ES-I3 (cell line): ENCODE data around the gene CNOT4.

Source experiments
- H3K36me3 ChIP-seq: 2 replicates; pipeline ENCODE4 v1.6.1; 2013; ENCODE audit warnings: mild to moderate bottlenecking, low read length, control low read depth, moderate library complexity; ENCODE audit not compliant: insufficient read depth
- H3K4me1 ChIP-seq: 2 replicates; pipeline ENCODE4 v1.6.1; 2013; ENCODE audit warnings: mild to moderate bottlenecking, control low read depth, low read length; ENCODE audit not compliant: insufficient read depth
- H3K9ac ChIP-seq: 2 replicates; pipeline ENCODE4 v1.6.1; 2013; ENCODE audit warnings: low read depth, mild to moderate bottlenecking, low read length, moderate library complexity
- H3K9me3 ChIP-seq: 2 replicates; pipeline ENCODE4 v1.6.1; 2013; ENCODE audit warnings: mild to moderate bottlenecking, low read length, moderate library complexity; ENCODE audit not compliant: control insufficient read depth, insufficient read depth

CNOT4 gene

DNA sequence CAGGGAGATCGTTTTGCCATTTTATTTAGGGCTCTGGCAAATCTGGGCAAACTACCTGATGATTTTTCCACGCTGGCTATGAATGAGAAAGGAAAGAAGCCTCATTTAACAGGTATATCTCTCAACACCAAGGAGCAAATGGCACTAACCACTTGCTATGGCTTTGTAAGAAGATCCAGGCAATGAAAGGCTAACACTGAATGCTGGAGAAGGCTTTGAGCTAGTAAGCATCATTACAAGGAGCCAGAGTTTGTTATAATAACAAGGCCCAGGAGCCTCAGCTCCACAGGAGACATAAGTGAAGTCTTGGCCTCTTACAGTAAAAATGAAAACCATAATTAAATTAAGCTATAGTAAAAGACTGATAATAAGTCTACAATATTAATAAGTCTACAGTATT, 123.1 kb downstream of the CNOT4 start:
- peaks cover 21% of the 10 kb centered on the region; the same call in 1 of the 2 replicates for H3K4me1 ChIP-seq
- no peaks in the 10 kb centered on the region for H3K36me3 ChIP-seq
- no peak overlapping the region for H3K9ac ChIP-seq
- H3K9me3 ChIP-seq = no peaks in the 10 kb centered on the region

DNA sequence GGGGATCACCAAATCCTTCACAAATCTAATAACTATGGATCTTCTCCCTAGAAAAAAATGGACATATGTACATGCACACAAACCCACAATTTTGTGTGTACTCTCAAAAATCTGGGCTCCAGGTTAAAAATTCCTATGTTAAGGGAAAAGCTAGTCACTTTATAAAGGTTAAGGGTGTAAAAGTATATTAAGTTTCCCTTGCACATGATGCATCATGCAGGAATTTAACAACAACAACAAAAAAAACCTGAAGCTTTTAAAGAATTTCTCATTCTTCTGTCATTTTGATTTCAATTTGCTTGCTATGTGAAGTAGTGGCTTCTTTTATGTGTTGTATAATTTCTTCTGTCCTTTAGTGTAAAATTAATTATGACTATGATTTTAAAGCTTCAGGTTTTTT, 123.7 kb downstream of the CNOT4 start:
- Histone ChIP-seq H3K4me1 (peaks cover 27% of the 10 kb centered on the region; the same call in 1 of the 2 replicates), H3K9ac (no peak overlapping the region), H3K36me3 (no peaks in the 10 kb centered on the region), H3K9me3 (no peaks in the 10 kb centered on the region)

DNA sequence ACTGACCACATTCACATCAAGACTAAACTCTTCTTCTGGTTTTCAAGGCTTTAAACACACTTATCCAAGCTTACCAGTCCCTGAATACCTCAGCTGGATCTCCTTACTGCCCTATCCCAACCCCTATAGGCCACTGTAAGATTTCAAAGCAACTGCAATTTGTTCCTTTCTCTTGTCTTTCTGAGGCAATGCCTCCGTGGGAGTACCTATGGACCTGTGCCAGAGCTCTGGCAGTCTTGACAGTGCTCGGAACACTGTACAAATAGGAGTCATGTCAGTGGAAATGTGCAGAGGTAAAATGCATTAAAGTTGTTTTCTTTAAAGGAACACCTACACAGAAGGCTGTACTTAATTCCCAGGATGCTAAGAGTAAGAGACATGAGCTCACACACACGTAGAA, 124.7 kb downstream of the CNOT4 start:
- H3K4me1 ChIP-seq = peaks cover 32% of the 10 kb centered on the region; the same call in 1 of the 2 replicates
- no peaks in the 10 kb centered on the region for H3K36me3 ChIP-seq
- H3K9me3 ChIP-seq = no peaks in the 10 kb centered on the region
- H3K9ac ChIP-seq = no peak overlapping the region

DNA sequence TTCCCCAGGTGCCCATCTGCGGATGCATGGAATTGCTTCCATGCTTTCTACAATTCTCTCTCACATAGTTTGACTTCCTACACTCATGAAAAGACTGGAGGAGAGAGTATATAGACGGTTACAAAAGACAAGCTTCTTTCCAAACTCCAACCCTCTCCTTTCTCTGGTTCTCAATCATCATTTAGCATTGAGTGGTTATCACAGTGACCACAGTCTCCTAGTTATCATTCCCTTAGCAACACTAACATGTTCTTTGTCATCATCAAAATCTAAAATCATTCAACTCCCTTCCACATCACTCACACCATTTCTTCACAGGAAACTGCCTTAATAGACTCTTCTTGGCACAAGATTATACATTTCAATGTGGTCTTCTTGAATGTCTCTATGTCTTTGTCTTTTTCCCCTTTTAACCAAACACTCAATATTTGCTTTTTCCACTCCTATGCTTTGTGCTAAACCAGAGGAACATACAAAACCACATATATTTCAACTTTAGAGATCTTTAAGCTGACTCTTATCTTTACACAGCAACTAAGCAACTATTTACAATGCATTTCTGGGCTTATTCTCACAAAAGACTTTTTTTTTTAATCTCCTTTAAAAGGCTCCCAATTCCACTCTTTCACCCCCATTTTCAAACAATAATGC, 126.3 kb downstream of the CNOT4 start:
- Histone ChIP-seq H3K4me1 (peaks cover 30% of the 10 kb centered on the region; the same call in 1 of the 2 replicates), H3K9ac (no peak overlapping the region), H3K36me3 (no peaks in the 10 kb centered on the region), H3K9me3 (no peaks in the 10 kb centered on the region)

DNA sequence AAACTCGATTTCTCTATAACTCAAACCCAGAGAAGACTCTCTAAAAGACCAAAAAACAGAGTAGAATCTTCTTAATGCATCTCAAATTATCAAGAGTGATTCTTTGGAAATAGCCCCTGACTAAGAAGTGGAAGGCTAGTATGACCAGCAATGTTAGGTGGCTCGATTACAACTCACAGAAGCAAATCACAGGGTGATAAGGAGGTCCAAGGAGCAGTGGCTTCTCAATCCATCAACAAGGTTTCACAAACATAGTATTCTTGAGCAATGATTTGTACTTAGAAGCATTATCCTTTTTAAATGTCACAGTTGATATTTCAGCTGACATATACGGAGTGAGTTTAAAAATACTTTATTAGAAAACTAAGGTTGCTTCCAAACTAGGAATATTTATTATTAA, 127.7 kb downstream of the CNOT4 start:
- Histone ChIP-seq H3K9ac (no peak overlapping the region), H3K9me3 (no peaks in the 10 kb centered on the region), H3K4me1 (peaks cover 20% of the 10 kb centered on the region; the same call in 1 of the 2 replicates), H3K36me3 (no peaks in the 10 kb centered on the region)

DNA sequence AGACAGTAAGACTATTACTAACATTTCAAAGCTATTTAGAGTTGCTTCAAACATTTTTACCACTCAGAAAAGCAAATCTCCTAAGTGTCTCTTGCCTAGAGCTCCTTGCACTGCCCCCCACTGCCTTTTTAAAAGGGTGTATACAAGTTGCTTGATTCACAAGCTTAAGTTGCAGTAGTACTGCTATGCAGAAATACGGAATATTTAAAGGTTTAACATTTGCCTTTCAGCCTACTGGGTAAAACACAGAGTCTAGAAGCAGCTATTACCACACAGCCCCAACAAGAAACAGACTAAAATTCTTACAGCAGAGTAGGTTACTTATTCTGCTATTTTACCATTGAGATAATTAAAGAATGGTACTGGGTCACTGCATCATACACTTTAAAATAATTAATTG, 128.5 kb downstream of the CNOT4 start:
- no peaks in the 10 kb centered on the region for H3K36me3 ChIP-seq
- peaks cover 12% of the 10 kb centered on the region; the same call in 1 of the 2 replicates for H3K4me1 ChIP-seq
- no peaks in the 10 kb centered on the region for H3K9me3 ChIP-seq
- H3K9ac ChIP-seq = no peak overlapping the region

DNA sequence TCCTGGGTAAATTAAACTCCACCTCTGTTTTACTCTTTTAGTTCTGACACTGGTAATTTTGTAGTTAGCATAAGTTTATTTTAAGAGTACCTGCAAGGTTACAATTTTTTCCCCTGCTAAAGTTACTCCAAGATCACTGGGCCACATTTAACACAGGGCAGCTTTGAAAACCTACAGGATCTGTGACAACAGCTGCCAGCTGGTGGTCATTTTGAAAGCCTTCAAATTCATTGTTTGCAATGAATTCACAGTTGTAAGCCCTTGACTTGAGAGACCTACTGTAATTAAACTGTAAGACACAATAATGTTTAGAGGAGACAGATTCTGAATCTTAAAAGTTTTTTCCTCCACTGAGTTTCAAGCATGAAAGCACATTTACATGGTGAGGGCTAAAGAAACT, 129.6 kb downstream of the CNOT4 start:
- Histone ChIP-seq H3K4me1 (peaks cover 12% of the 10 kb centered on the region; the same call in 1 of the 2 replicates), H3K36me3 (no peaks in the 10 kb centered on the region), H3K9me3 (no peaks in the 10 kb centered on the region), H3K9ac (no peak overlapping the region)

DNA sequence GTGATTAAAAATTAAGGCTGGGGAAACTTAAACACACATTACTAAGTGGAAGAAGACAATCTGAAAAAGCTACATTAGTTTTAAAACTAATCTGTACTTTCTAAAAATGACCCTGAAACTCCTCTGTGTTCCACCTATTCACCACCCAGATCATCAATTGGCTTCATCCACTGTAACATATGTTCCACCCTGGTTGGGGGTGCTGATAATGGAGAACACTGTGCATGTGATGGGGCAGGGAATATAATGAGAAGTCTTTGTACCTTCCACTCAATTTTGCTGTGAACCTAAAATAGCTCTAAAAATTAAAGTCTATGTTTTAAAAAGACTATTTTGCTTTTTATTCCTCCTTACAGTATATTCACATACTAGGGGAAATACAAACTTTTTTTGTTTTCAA, 132.7 kb downstream of the CNOT4 start:
- Histone ChIP-seq H3K9me3 (no peaks in the 10 kb centered on the region), H3K4me1 (peaks cover 12% of the 10 kb centered on the region; the same call in 1 of the 2 replicates), H3K36me3 (no peaks in the 10 kb centered on the region), H3K9ac (no peak overlapping the region)

DNA sequence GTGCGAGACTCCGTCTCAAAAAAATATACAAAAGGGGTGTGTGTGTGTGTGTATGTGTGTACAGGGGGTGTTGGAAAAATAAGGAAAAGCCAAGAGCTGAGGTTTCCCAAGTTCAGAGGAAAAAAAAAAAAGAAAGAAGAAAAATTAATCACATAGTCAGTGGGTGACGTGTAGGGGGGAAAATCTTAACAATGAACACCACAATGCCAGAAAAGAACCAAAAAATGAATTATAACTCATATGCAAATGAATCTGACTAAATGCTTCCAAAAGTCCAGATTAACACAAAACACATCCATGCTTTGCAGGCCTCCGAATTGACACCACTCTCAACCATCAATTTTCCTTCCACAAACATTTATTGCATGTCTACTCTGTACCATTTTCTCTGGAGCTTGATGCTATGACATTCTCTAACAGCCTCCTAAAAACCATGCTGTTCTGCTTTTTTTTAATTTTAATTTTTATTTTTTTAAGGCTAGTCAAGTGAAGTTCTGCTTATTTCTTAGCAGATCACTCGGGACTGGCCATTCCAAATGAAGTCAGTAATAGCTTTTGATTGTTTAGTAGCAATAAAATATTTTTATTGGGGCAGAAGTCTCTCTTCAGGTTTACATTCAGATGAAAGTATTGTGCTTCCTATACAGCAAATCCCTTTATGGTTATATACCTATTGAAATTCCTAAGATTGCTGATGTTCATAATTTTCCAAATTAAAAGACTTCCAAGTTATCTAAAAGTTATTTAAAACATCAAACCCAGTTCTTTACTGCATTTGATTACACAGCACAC, 133.8 kb downstream of the CNOT4 start:
- Histone ChIP-seq H3K9me3 (no peaks in the 10 kb centered on the region), H3K9ac (no peak overlapping the region), H3K36me3 (no peaks in the 10 kb centered on the region), H3K4me1 (peaks cover 4% of the 10 kb centered on the region; the same call in 1 of the 2 replicates)

DNA sequence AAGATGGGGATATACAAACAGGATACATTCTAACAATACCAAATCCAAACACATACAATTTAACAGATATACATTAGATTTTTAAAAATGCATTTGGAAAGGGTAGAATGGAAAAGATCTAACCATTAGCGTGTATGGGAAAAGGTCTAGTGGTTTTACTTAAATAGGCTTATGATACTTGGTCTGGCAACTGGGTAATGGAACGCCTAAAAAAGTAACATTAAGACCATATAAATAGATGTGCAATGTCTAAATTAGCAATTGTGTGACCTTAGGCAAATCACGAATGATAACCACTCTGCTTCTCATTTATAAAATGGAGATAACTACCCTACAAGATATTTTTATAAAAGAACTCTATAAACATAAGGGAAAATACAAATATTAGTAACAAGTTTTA, 135.2 kb downstream of the CNOT4 start:
- Histone ChIP-seq H3K9ac (no peak overlapping the region), H3K4me1 (no peaks in the 10 kb centered on the region), H3K36me3 (no peaks in the 10 kb centered on the region), H3K9me3 (no peaks in the 10 kb centered on the region)

DNA sequence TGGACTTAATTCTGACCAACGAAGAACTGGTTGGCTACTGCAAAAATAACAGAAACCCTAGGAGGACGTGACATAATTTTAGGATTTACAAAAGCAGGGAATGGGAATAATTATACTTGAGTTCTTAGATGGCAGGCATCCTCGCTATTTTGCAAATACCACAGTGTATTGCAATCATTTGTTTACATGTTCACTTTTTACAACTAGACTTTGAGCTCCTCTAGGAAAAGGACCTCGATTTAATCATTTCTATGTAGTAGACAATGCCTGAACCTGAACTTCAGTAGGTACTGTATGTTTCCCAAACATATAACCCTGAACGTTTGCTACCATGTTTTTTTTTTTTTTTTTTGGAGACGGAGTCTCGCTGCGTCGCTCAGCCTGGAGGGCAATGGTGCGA, 137.7 kb downstream of the CNOT4 start:
- H3K4me1 ChIP-seq = no peaks in the 10 kb centered on the region
- H3K9me3 ChIP-seq = no peaks in the 10 kb centered on the region
- no peak overlapping the region for H3K9ac ChIP-seq
- H3K36me3 ChIP-seq = no peaks in the 10 kb centered on the region

DNA sequence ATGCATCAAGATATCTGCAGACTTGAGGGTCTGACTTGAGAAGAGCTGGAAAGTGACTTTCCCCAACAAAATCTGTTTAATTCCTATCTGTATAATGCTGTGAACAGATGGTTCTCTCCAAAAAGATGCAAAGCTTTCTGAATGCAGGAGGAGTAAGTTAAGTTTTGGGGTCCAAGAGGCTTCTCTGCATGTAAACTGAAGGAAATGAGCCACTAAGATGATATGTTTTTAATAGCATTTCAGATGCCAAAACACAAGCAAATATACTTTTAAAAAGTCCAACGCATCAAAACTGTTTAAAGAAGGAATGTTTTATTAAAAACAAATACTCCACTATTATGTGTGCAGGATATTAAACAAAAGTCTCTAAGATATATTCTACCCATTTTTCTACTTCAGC, 139.2 kb downstream of the CNOT4 start:
- Histone ChIP-seq H3K4me1 (no peaks in the 10 kb centered on the region), H3K36me3 (no peaks in the 10 kb centered on the region), H3K9ac (no peak overlapping the region), H3K9me3 (no peaks in the 10 kb centered on the region)

DNA sequence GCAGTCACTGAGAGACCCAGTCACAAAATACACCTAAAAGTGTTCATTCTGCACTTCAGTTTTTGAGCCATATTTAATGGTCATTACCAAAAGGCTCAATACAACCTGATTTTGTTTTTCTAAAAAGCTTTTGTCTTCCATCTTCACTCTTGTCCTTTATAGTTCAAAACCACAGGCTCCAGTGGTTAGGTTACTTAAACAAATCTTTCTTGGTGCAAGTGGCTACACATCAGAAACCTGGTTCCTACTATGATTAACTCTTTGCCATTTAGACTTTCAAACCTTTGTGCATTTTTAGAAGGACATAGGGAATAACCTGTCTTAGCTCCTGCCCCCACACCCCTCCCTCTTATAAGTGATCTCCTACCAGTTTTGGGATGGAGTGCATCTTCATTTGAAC, 140.5 kb downstream of the CNOT4 start:
- H3K4me1 ChIP-seq = no peaks in the 10 kb centered on the region
- no peaks in the 10 kb centered on the region for H3K9me3 ChIP-seq
- H3K9ac ChIP-seq = no peak overlapping the region
- no peaks in the 10 kb centered on the region for H3K36me3 ChIP-seq

DNA sequence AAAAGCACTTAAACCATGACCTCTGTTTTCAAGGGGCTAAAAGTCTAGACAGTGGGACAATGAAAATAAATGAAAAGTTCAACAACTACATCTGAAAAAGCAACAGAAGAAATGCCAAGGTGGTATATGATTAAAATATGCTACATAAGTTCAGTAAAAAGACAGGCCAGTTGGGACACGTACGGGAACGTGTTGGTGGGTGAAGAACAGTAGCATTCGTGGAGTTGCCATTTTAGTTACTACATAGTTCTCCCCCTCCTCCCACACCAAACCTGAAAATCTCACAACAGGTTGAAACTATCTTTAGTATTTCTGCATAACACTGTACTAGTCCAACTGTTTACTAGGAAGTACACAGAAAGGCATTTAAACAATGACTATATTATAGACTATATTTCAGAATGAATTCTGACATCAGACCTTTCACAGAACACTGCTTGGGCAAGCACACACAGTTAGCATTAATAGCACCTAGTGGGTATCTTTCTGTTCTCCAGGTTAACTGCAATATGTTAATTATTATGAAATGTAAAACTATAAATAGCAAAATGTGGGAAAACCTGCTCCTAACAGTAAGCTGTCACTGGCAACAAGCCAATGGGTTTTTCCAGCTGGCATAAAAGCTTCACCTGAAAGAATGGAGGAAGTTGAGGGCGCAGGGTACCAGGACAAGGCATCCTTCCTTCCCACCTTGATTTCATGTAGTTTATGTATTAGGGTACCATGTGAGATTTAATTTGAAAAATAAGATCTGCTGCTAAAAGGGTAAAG, 141.3 kb downstream of the CNOT4 start:
- H3K9me3 ChIP-seq = no peaks in the 10 kb centered on the region
- H3K4me1 ChIP-seq = no peaks in the 10 kb centered on the region
- no peak overlapping the region for H3K9ac ChIP-seq
- H3K36me3 ChIP-seq = no peaks in the 10 kb centered on the region
